Umbilical cord (tissue), 2 donors: ENCODE measurements around the gene CARD9. TPM values are rescaled to one million over a fixed set of nuclear protein-coding genes. Genes with fewer than 3 reads are reported as not detected.
"Not testable (repeated sequence)": the region's sequence is repeated elsewhere in the genome, so short reads cannot be mapped to it uniquely, and the experiment has no call there.

Experiments used
- DNase-seq: peaks from one replicate; pipeline ENCODE4 v3.0.0-alpha.2; 2015; ENCODE audit warnings: low spot score
- total RNA-seq: library from RNA; depleted of rRNA; stranded (reverse); fragments of >200 nt; gene quantifications from one replicate; pipeline ENCODE4 v1.2.3, GENCODE V29; 2014; ENCODE audit warnings: low replicate concordance; ENCODE audit not compliant: insufficient read depth

CARD9 gene
- total RNA-seq = 4.6 TPM

- peak; percentile 59 for DNase-seq
Observed at GRCh38 chr9:136373300-136374182, at the start of gene CARD9. Gene CARD9 (minus strand): TSS chr9:136373669. CDS start chr9:136372078, 1,591 bp downstream.

GRCh38 chr9:136422876-136423275, 49.4 kb upstream of the CARD9 start:
- no peak for DNase-seq

GRCh38 chr9:136421791-136422190, 48.3 kb upstream of the CARD9 start:
- DNase-seq = no peak

GRCh38 chr9:136419092-136419420, 45.6 kb upstream of the CARD9 start:
- no peak for DNase-seq

GRCh38 chr9:136418182-136419091, 45.0 kb upstream of the CARD9 start:
- DNase-seq = no peak

GRCh38 chr9:136416914-136417313, 43.4 kb upstream of the CARD9 start:
- no peak for DNase-seq

- no peak for DNase-seq
Observed at GRCh38 chr9:136416427-136416826, 43.0 kb upstream of the CARD9 start.

GRCh38 chr9:136412962-136413361, 39.5 kb upstream of the CARD9 start:
- no peak for DNase-seq

GRCh38 chr9:136411378-136411777, 37.9 kb upstream of the CARD9 start:
- DNase-seq = no peak

GRCh38 chr9:136410500-136411287, 37.2 kb upstream of the CARD9 start, which contains the start of the genes ENTR1 and PMPCA:
Gene ENTR1 (minus strand): TSS chr9:136410614. CDS start chr9:136410397, 217 bp downstream.
Gene PMPCA (plus strand): TSS chr9:136410658. CDS start chr9:136410669, 11 bp downstream.
- DNase-seq = peak; percentile 89

GRCh38 chr9:136409557-136410455, 36.3 kb upstream of the CARD9 start:
- peak; percentile 27 for DNase-seq

GRCh38 chr9:136407911-136408310, 34.4 kb upstream of the CARD9 start:
- DNase-seq = no peak

- not testable (repeated sequence) for DNase-seq
Observed at GRCh38 chr9:136407061-136407460, 33.6 kb upstream of the CARD9 start.

GRCh38 chr9:136405904-136406303, 32.4 kb upstream of the CARD9 start:
- DNase-seq = not testable (repeated sequence)

GRCh38 chr9:136405481-136405880, 32.0 kb upstream of the CARD9 start:
- no peak for DNase-seq

- no peak for DNase-seq
Observed at GRCh38 chr9:136404801-136405136, 31.3 kb upstream of the CARD9 start.

- no peak for DNase-seq
Observed at GRCh38 chr9:136403915-136404800, 30.7 kb upstream of the CARD9 start.

GRCh38 chr9:136403538-136403914, 30.1 kb upstream of the CARD9 start:
- no peak for DNase-seq

GRCh38 chr9:136402067-136402466, 28.6 kb upstream of the CARD9 start:
- DNase-seq = no peak
